B cell (primary cell): ENCODE measurements around the gene BUD31.

Experiments used
- CTCF ChIP-seq: fragments of 200-600 bp; IDR thresholded peaks from one replicate; pipeline ENCODE4 v1.8.0; 2022; ENCODE audit warnings: antibody characterized with exemption, mild to moderate bottlenecking
- EZH2 ChIP-seq: IDR thresholded peaks from 2 replicates; pipeline ENCODE4 v1.6.1; 2012; ENCODE audit warnings: borderline replicate concordance, low read depth, mild to moderate bottlenecking, moderate library complexity, low read length; ENCODE audit not compliant: insufficient read depth, poor library complexity, severe bottlenecking

GRCh38 chr7:99366646-99367045 lies 42.1 kb upstream of the BUD31 start:
- TF ChIP-seq CTCF (no peak), EZH2 (no peak)
